CD8-positive, alpha-beta memory T cell (primary cell): ENCODE results near the gene GAREM1. TPM values are rescaled to one million over a fixed set of nuclear protein-coding genes. Genes with fewer than 3 reads are reported as not detected.

ENCODE experiments used
- CTCF ChIA-PET: fragments of 350-600 bp; sonication (Branson Sonifier 250); formaldehyde crosslinking; loops from one replicate; lab custom pipeline; 2021; ENCODE audit warnings: antibody characterized with exemption; lab: Charles Lee
- POLR2A ChIA-PET: fragments of 350-600 bp; sonication (Branson Sonifier 250); formaldehyde crosslinking; loops from one replicate; lab custom pipeline; 2021; ENCODE audit warnings: antibody characterized with exemption; lab: Charles Lee
- DNase-seq, 5 donors: peaks; one replicate each; pipeline versions ENCODE4 v3.0.0 to v3.0.0-alpha.2; 2020 to 2022; ENCODE audit warnings: mixed read lengths in 1 of 5
- H3K27ac ChIP-seq: one replicate; pipeline ENCODE4 v1.7.0; 2013; ENCODE audit warnings: low read depth, mild to moderate bottlenecking, low read length, moderate library complexity
- H3K27me3 ChIP-seq: 2 replicates; pipeline ENCODE4 v1.7.0; 2013; ENCODE audit warnings: low read length, mild to moderate bottlenecking; ENCODE audit not compliant: insufficient read depth, poor library complexity, severe bottlenecking
- H3K36me3 ChIP-seq: 2 replicates; pipeline ENCODE4 v1.7.0; 2013; ENCODE audit warnings: mild to moderate bottlenecking, low read length, moderate library complexity; ENCODE audit not compliant: insufficient read depth
- H3K4me1 ChIP-seq: 2 replicates; pipeline ENCODE4 v1.7.0; 2013; ENCODE audit warnings: mild to moderate bottlenecking, low read length, moderate library complexity; ENCODE audit not compliant: insufficient read depth
- H3K4me3 ChIP-seq: 2 replicates; pipeline ENCODE4 v1.7.0; 2013; ENCODE audit warnings: mild to moderate bottlenecking, low read length
- H3K9me3 ChIP-seq: 2 replicates; pipeline ENCODE4 v1.7.0; 2013; ENCODE audit warnings: mild to moderate bottlenecking, low read length
- H3K27ac Mint-ChIP-seq, 8 donors: one replicate each; pipeline ENCODE4 v1.8.0; 2020 to 2021; ENCODE audit warnings: mixed read lengths in 8 of 8, mild to moderate bottlenecking in 6 of 8, inconsistent platforms in 3 of 8, moderate library complexity in 3 of 8
- H3K27me3 Mint-ChIP-seq, 2 donors: one replicate each; pipeline ENCODE4 v1.8.0; 2020 to 2021; ENCODE audit warnings: mixed read lengths in 2 of 2, mild to moderate bottlenecking in 1 of 2, moderate library complexity in 1 of 2
- H3K36me3 Mint-ChIP-seq, 3 donors: one replicate each; pipeline ENCODE4 v1.8.0; 2020 to 2021; ENCODE audit warnings: mixed read lengths in 3 of 3, inconsistent platforms in 1 of 3, mild to moderate bottlenecking in 1 of 3
- H3K4me1 Mint-ChIP-seq, 3 donors: one replicate each; pipeline ENCODE4 v1.8.0; 2020 to 2021; ENCODE audit warnings: mixed read lengths in 3 of 3, inconsistent platforms in 1 of 3, mild to moderate bottlenecking in 1 of 3
- H3K4me3 Mint-ChIP-seq, 7 donors: one replicate each; pipeline ENCODE4 v1.8.0; 2020 to 2021; ENCODE audit warnings: mixed read lengths in 7 of 7, mild to moderate bottlenecking in 6 of 7, moderate library complexity in 4 of 7, inconsistent platforms in 2 of 7
- H3K9me3 Mint-ChIP-seq, 5 donors: one replicate each; pipeline ENCODE4 v1.8.0; 2020 to 2022; ENCODE audit warnings: mixed read lengths in 5 of 5, mild to moderate bottlenecking in 3 of 5, moderate library complexity in 2 of 5, inconsistent platforms in 1 of 5
- polyA plus RNA-seq: library from polyadenylated mRNA; unstranded; fragments of 300-500 nt; fragmentation: Illumina TruSeq; gene quantifications from one replicate; pipeline ENCODE4 v1.2.3, GENCODE V29; 2021
- total RNA-seq, 2 experiments: library from RNA; stranded (reverse); gene quantifications; one replicate each; pipeline ENCODE4 v1.2.3, GENCODE V29; 2021

Gene GAREM1
- total and polyA plus RNA-seq, 3 experiments from 2014 or later = not detected

DNA sequence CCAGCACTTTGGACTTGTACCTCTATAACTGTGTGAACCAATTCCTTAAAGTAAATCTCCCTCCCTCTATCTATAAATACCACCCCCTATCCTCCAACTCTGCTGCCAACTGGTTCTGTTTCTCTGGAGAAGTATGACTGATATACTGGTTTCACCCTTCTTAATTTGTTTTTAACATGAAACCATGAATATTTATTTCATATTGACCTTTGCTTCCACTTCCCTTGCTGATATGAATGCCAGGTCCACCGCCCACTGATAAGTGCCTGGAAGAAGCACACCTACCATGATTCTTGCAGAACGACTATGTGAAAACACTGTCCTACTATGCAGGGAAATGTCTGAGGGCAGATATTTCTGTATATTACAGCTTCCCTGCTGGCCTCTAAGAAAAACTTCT lies 131.6 kb downstream of the GAREM1 start:
- no peak for DNase-seq
- H3K4me3 ChIP-seq = no peak overlapping the region
- H3K4me3 Mint-ChIP-seq = no peak overlapping the region
- no peaks in the 10 kb centered on the region for H3K36me3 ChIP-seq
- H3K27me3 Mint-ChIP-seq = peaks cover 7% of the 10 kb centered on the region in 2 donors
- CTCF ChIA-PET = no interaction called here
- H3K9me3 ChIP-seq = no peaks in the 10 kb centered on the region
- H3K27me3 ChIP-seq = no peaks in the 10 kb centered on the region
- H3K36me3 Mint-ChIP-seq = no peaks in the 10 kb centered on the region
- H3K27ac Mint-ChIP-seq = no peak overlapping the region
- POLR2A ChIA-PET = no interaction called here
- no peak overlapping the region for H3K27ac ChIP-seq
- H3K4me1 Mint-ChIP-seq = no peaks in the 10 kb centered on the region
- H3K9me3 Mint-ChIP-seq = peaks cover 0 to 5% (median 0%) of the 10 kb centered on the region in 5 donors
- H3K4me1 ChIP-seq = no peaks in the 10 kb centered on the region

DNA sequence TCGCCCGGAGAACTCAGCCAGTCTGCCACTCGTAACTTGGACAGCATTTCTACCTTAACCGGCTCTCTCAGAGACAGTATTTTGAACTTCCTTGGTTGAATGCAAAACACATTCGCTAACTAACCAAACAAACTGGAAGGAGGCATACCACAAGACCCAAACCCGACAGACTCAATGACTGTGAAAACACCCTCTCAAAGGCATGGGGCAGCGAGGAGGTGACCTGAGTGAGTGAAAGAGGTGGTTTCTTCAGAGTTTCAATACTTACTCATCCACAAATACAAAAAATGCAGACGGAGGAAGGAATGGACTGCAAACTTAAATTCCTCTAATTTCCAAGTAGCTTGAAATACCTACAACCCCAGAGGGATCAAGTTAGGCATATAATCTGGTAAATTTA lies 132.9 kb downstream of the GAREM1 start:
- Mint-ChIP-seq H3K36me3 (no peaks in the 10 kb centered on the region), H3K27me3 (peaks cover 5 to 7% of the 10 kb centered on the region in 2 donors), H3K4me1 (no peaks in the 10 kb centered on the region), H3K9me3 (peaks cover 0 to 5% (median 0%) of the 10 kb centered on the region in 5 donors), H3K4me3 (no peak overlapping the region), H3K27ac (no peak overlapping the region)
- no peak overlapping the region for H3K27ac ChIP-seq
- no peaks in the 10 kb centered on the region for H3K9me3 ChIP-seq
- ChIA-PET CTCF (no interaction called here), POLR2A (no interaction called here)
- H3K4me3 ChIP-seq = no peak overlapping the region
- no peak for DNase-seq
- H3K4me1 ChIP-seq = no peaks in the 10 kb centered on the region
- H3K36me3 ChIP-seq = no peaks in the 10 kb centered on the region
- H3K27me3 ChIP-seq = no peaks in the 10 kb centered on the region

- DNase-seq = no peak
- Histone ChIP-seq H3K27ac (no peak overlapping the region), H3K4me3 (no peak overlapping the region), H3K27me3 (no peaks in the 10 kb centered on the region), H3K4me1 (no peaks in the 10 kb centered on the region), H3K36me3 (no peaks in the 10 kb centered on the region), H3K9me3 (no peaks in the 10 kb centered on the region)
- no peak overlapping the region for H3K27ac Mint-ChIP-seq
- H3K36me3 Mint-ChIP-seq = no peaks in the 10 kb centered on the region
- H3K4me3 Mint-ChIP-seq = no peak overlapping the region
- no peaks in the 10 kb centered on the region for H3K4me1 Mint-ChIP-seq
- peaks cover 0 to 5% (median 0%) of the 10 kb centered on the region in 5 donors for H3K9me3 Mint-ChIP-seq
- peaks cover 2 to 7% of the 10 kb centered on the region in 2 donors for H3K27me3 Mint-ChIP-seq
- ChIA-PET CTCF (no interaction called here), POLR2A (no interaction called here)
These were observed 133.3 kb downstream of the GAREM1 start for GRCh38 chr18:32337347-32337746.

- H3K9me3 ChIP-seq = no peaks in the 10 kb centered on the region
- no peaks in the 10 kb centered on the region for H3K9me3 Mint-ChIP-seq
- ChIA-PET POLR2A (no interaction called here), CTCF (no interaction called here)
- no peak overlapping the region for H3K4me3 ChIP-seq
- no peak for DNase-seq
- no peak overlapping the region for H3K27ac Mint-ChIP-seq
- H3K27ac ChIP-seq = no peak overlapping the region
- peaks cover 0 to 1% of the 10 kb centered on the region in 2 donors for H3K27me3 Mint-ChIP-seq
- H3K4me1 ChIP-seq = no peaks in the 10 kb centered on the region
- H3K4me3 Mint-ChIP-seq = no peak overlapping the region
- H3K27me3 ChIP-seq = no peaks in the 10 kb centered on the region
- no peaks in the 10 kb centered on the region for H3K4me1 Mint-ChIP-seq
- H3K36me3 Mint-ChIP-seq = no peaks in the 10 kb centered on the region
- H3K36me3 ChIP-seq = no peaks in the 10 kb centered on the region
These were observed 135.5 kb downstream of the GAREM1 start for GRCh38 chr18:32335228-32335627.

DNA sequence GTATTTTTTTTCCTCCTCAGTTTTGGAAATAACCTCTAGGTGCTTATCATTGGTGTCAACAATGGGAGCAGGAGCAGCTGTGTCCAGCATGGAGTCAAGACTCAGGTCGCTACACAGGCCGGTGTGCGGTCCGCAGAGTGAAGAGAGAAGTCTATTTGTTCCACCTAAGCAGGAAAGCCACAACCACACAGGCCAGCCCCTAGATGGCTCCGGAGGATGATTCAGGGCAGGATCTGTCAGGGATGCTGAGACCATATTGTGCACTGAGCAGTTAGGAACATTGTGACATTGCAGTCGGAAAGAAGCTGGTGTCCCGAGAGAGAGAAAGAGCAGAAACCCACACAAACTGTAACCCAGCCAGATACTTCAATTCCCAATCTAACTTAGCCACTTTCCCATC lies 136.9 kb downstream of the GAREM1 start:
- H3K27me3 Mint-ChIP-seq = peaks cover 0 to 7% of the 10 kb centered on the region in 2 donors
- H3K9me3 Mint-ChIP-seq = no peaks in the 10 kb centered on the region
- ChIA-PET POLR2A (no interaction called here), CTCF (no interaction called here)
- no peak overlapping the region for H3K4me3 ChIP-seq
- no peak overlapping the region for H3K27ac Mint-ChIP-seq
- H3K27ac ChIP-seq = no peak overlapping the region
- no peaks in the 10 kb centered on the region for H3K27me3 ChIP-seq
- no peak overlapping the region for H3K4me3 Mint-ChIP-seq
- no peaks in the 10 kb centered on the region for H3K4me1 ChIP-seq
- H3K36me3 ChIP-seq = no peaks in the 10 kb centered on the region
- no peak for DNase-seq
- no peaks in the 10 kb centered on the region for H3K9me3 ChIP-seq
- no peaks in the 10 kb centered on the region for H3K4me1 Mint-ChIP-seq
- H3K36me3 Mint-ChIP-seq = no peaks in the 10 kb centered on the region

DNA sequence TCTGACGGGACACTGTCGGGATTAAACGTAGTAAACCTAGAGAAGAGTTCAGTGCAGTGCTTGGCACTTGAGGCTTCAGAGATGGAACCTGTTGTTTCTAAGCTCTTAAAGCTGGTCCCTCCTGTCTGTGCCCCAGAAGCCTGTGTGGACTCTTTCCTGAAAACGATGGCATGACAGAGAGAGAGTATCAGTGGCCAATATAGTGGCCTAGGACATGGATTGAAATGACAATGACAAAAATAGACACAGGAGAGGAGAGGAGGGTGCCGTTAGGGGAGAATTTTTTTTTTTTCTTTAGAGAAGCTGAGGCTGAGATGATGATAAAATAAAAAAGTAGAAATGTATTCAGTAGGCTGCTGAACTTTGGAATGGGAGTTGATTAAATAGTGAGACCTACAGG lies 138.0 kb downstream of the GAREM1 start:
- Histone ChIP-seq H3K4me3 (no peak overlapping the region), H3K27me3 (no peaks in the 10 kb centered on the region), H3K27ac (no peak overlapping the region), H3K9me3 (no peaks in the 10 kb centered on the region), H3K4me1 (no peaks in the 10 kb centered on the region), H3K36me3 (no peaks in the 10 kb centered on the region)
- CTCF ChIA-PET = no interaction called here
- peaks cover 0 to 10% of the 10 kb centered on the region in 2 donors for H3K27me3 Mint-ChIP-seq
- no peaks in the 10 kb centered on the region for H3K36me3 Mint-ChIP-seq
- no peak for DNase-seq
- no peak overlapping the region for H3K27ac Mint-ChIP-seq
- H3K4me3 Mint-ChIP-seq = no peak overlapping the region
- POLR2A ChIA-PET = no interaction called here
- H3K4me1 Mint-ChIP-seq = no peaks in the 10 kb centered on the region
- H3K9me3 Mint-ChIP-seq = no peaks in the 10 kb centered on the region

GRCh38 chr18:32328974-32329373 lies 141.7 kb downstream of the GAREM1 start:
- Histone ChIP-seq H3K36me3 (no peaks in the 10 kb centered on the region), H3K27me3 (no peaks in the 10 kb centered on the region), H3K4me3 (no peak overlapping the region), H3K27ac (no peak overlapping the region), H3K4me1 (no peaks in the 10 kb centered on the region), H3K9me3 (no peaks in the 10 kb centered on the region)
- CTCF ChIA-PET = no interaction called here
- Mint-ChIP-seq H3K27me3 (peaks cover 0 to 16% of the 10 kb centered on the region in 2 donors), H3K4me1 (no peaks in the 10 kb centered on the region), H3K36me3 (no peaks in the 10 kb centered on the region), H3K27ac (no peak overlapping the region), H3K4me3 (no peak overlapping the region), H3K9me3 (peaks cover 0 to 3% (median 0%) of the 10 kb centered on the region in 5 donors)
- no peak for DNase-seq
- POLR2A ChIA-PET = no interaction called here

DNA sequence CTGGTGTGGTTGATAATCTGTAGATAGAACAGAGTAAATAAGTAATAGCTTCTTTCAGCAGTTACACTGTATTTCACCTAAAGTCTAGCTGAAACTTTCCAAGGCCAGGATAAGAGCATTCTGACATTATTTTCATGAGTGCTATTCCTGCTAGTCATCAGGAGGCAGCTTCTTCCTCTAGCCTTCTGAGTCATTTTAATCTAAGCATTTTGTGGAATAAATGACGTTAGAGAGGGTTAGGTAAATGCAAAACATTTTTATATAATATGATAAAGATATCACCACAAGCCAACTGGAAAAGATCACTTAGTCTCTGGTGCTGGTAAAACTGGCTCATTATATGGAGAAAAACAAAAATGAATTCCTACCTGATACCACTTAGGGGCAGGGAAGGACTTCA lies 142.3 kb downstream of the GAREM1 start:
- DNase-seq = no peak
- Histone ChIP-seq H3K36me3 (no peaks in the 10 kb centered on the region), H3K4me1 (no peaks in the 10 kb centered on the region), H3K4me3 (no peak overlapping the region), H3K27me3 (no peaks in the 10 kb centered on the region), H3K27ac (no peak overlapping the region), H3K9me3 (no peaks in the 10 kb centered on the region)
- CTCF ChIA-PET = no interaction called here
- Mint-ChIP-seq H3K27me3 (peaks cover 0 to 19% of the 10 kb centered on the region in 2 donors), H3K4me3 (no peak overlapping the region), H3K9me3 (peaks cover 0 to 3% (median 0%) of the 10 kb centered on the region in 5 donors), H3K36me3 (no peaks in the 10 kb centered on the region), H3K27ac (no peak overlapping the region), H3K4me1 (no peaks in the 10 kb centered on the region)
- POLR2A ChIA-PET = no interaction called here
